ENCODE data around the gene BEGAIN. TPM values are rescaled to one million over a fixed set of nuclear protein-coding genes. Genes with fewer than 3 reads are reported as not detected.

Gene BEGAIN
- total RNA-seq, 1 donor from 2014 or later = 12.3 TPM

GRCh38 chr14:100544506-100545141 is 42.6 kb downstream of the BEGAIN start:
- ATAC-seq (no peak), DNase-seq (ENCODE audit: low spot score) (no peak)
- intact Hi-C loops (cut with DNase I) = no loop called here

GRCh38 chr14:100543471-100544455 is 43.5 kb downstream of the BEGAIN start:
- ATAC-seq (no peak), DNase-seq (ENCODE audit: low spot score) (no peak)
- intact Hi-C loops (cut with DNase I) = no loop called here

GRCh38 chr14:100542619-100543205 is 44.5 kb downstream of the BEGAIN start:
- DNase-seq (ENCODE audit: low spot score) = no peak
- no peak for ATAC-seq
- intact Hi-C loops (cut with DNase I) = no loop called here

GRCh38 chr14:100541621-100542560 is 45.3 kb downstream of the BEGAIN start:
- no peak for DNase-seq (ENCODE audit: low spot score)
- intact Hi-C loops (cut with DNase I) = no loop called here

GRCh38 chr14:100540926-100541620 is 46.1 kb downstream of the BEGAIN start:
- intact Hi-C loops (cut with DNase I) = no loop called here
- DNase-seq (ENCODE audit: low spot score) (peak; percentile 47), ATAC-seq (no peak)

More at GRCh38 chr14:100541621-100542560, 45.3 kb downstream of the BEGAIN start:
- ATAC-seq = no peak

- no peak for ATAC-seq
- intact Hi-C loops (cut with DNase I) = no loop called here
- DNase-seq (ENCODE audit: low spot score) = peak; percentile 55
Measured at GRCh38 chr14:100540141-100540925, 46.9 kb downstream of the BEGAIN start.

DNA sequence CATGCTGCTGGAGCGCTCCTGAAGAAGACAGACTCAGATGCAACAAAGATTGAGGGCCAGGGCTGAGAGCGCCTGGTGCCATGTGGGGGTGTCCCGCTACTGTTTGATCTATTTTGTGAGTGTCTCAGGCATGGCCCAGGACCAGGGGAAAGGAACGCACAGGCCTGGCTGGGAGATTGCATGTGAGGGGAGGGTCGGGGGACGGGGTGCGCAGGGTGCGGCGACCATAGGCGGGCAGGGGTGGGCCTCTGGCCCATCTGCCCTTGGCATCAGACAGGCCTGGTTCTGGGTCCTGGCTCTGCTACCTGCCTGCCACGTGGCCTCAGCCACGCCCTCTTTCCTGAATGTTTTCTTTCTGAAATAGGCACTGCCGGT is 47.5 kb downstream of the BEGAIN start:
- DNase-seq (ENCODE audit: low spot score) = peak; percentile 55
- no peak for ATAC-seq
- intact Hi-C loops (cut with DNase I) = loop anchor here (10.0 kb wide), 2 partner anchors 105 to 1915 kb away; no protein-coding TSS in a partner anchor

DNA sequence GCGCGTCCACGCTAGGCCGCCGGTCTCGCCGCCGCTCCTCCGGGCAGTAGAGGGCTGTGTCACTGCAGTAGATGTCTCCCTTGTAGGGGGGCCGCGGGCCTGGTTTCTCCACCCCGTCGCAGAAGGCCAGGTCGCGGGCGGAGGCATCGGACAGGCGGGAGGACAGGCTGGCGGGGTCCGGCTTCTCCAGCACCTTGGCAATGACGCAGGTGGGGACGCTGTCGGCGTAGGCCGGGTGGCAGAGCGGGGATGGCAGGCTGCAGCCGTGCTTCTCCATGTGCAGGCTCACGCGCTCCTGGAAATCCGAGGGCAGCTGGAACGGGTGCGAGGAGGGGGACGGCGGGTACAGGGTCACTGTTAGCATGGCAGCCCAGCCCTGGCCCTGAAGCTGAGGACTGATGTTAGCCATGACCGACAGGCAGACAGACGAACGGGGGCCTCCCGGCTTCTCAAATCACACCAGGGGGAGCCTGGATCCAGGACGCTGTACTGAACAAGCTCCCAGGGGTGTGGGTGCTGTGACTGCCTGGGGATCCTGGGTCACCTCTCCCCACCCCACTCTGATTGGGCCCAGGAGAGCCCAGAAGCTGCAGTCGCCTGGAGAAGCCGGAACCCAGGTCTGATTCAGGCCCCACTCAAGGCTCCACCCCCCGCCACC is 48.1 kb downstream of the BEGAIN start:
- ATAC-seq (no peak), DNase-seq (ENCODE audit: low spot score) (peak; percentile 66)
- intact Hi-C loops (cut with DNase I) = loop anchor here (10.0 kb wide), 2 partner anchors 106 to 1914 kb away; no protein-coding TSS in a partner anchor

DNA sequence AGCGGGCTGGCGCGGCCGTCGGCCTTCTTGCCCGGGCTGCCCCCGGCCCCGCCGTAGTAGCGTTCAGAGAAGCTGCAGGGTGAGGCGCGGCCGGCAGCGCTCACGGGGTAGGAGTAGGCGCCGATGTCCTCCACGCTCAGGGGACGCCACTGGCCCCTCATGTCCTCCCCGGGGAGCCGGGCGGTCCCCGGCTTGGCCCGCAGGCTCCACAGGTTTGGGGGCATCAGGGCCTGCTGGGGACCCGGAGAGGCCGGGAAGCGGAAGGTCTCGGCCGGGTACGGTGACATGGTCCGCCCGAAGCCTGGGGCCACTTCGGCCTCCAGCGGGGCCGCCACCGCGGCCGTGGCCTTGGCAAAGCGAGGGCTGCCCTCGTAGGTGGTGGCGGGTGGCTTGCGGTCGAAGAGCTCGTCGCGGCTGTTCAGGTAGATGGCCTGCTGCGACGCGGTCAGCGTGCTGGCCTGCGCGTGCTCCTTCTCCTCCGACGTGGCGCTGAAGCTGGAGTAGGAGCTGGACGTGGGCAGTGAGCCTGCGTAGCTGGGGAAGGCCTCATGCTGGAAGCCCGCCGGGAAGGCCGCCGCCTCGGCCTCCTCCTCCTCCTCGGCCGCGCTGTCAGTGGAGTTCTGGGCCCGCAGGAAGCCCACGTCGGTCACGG is 48.7 kb downstream of the BEGAIN start:
- intact Hi-C loops (cut with DNase I) = loop anchor here (10.0 kb wide), 2 partner anchors 106 to 1914 kb away; no protein-coding TSS in a partner anchor
- ATAC-seq (no peak), DNase-seq (ENCODE audit: low spot score) (no peak)

DNA sequence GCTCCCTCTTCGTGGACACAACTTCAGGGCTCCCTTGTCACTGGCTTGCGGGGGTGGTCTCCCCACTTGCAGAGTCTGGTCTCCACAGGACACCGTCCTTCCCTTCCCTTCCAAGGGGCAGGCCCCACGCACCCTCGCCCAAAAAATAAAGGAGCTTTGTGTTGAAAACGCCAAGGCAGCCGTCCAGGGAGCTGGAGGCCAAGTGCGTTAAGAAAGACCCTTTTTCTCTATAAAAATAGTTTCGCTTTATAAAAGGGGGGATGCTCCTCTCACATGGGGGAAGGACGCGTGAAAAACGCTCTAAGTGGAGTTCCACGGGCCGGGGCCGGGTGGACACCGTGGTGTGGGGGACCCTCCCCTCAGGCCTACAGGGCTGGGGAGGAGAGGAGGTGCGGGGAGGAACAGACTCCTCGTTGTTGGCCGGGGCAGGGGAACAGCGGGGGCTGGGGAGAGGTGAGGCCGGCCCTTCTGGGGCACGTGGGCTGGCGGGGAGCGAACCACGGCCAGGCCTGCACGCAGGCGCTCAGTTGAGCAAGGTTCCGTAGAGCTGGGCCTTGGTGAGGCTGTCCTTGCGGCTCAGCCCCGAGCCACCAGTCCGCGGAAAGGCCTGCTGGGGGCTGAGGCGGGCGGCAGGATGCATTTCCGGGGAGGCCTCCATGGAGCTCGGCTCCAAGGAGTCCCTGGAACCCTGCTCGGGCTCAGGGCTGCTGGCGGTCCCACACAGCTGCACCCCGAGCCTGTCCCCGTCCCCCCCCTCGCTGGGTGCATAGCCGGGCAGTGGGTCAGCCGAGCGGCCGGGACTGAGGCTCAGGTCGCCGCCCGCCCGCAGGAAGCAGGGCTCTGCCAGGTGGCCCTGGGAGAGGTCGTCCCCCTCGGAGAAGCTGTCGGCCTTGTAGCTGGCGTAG is 49.5 kb downstream of the BEGAIN start:
- ATAC-seq (peak; percentile 91), DNase-seq (ENCODE audit: low spot score) (peak; percentile 87)
- intact Hi-C loops (cut with DNase I) = loop anchor here (10.0 kb wide), 2 partner anchors 107 to 1913 kb away; no protein-coding TSS in a partner anchor

- peak; percentile 35 for ATAC-seq
- intact Hi-C loops (cut with DNase I) = loop anchor here (10.0 kb wide), 2 partner anchors 108 to 1912 kb away; no protein-coding TSS in a partner anchor
- DNase-seq (ENCODE audit: low spot score) = peak; percentile 56
Measured at GRCh38 chr14:100536721-100537445, 50.3 kb downstream of the BEGAIN start.

DNA sequence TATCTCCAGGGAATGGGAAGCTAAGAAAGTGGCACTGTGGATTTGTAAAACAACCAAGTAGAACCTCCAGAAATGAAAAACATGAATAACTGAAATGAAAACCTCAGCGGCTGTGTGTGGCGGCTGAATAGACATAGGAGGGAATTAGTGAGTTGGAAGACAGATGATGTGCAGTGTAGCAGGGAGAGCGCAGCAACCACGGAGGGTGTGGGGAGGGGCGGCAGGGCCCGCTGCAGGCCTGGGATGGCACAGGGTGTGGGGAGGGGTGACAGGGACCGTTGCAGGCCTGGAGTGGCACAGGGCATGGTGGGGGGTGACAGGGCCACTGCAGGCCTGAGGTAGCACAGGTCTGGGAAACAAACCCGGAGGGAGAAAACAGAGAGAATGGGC is 51.1 kb downstream of the BEGAIN start:
- ATAC-seq (no peak), DNase-seq (ENCODE audit: low spot score) (peak; percentile 55)
- intact Hi-C loops (cut with DNase I) = loop anchor here (10.0 kb wide), 2 partner anchors 109 to 1911 kb away; no protein-coding TSS in a partner anchor

GRCh38 chr14:100535287-100536120 is 51.7 kb downstream of the BEGAIN start:
- DNase-seq (ENCODE audit: low spot score) = peak; percentile 58
- ATAC-seq = no peak
- intact Hi-C loops (cut with DNase I) = loop anchor here (10.0 kb wide), 2 partner anchors 109 to 1911 kb away; no protein-coding TSS in a partner anchor
